Gastrocnemius medialis (tissue), 4 donors: ENCODE results near the gene SMARCA4.
A peak's percentile ranks its signal among the peaks of the same experiment; 100 is the strongest.

ENCODE experiments used
- POLR2A ChIP-seq, 2 donors: fragments of 450-650 bp; IDR thresholded peaks; one replicate each; pipeline ENCODE4 v1.6.1; 2017; ENCODE audit warnings: antibody characterized with exemption in 2 of 2, mild to moderate bottlenecking in 2 of 2, moderate library complexity in 2 of 2
- TF ChIP-seq, protein P1 (sequence below), 5 experiments: fragments of 450-650 bp in 3 of 5; fragments of 200-600 bp in 2 of 5; sonication (generic) in 2 of 5; IDR thresholded peaks in 4 of 5; conservative IDR thresholded peaks in 1 of 5; 1 replicate in 4 of 5; 2 replicates in 1 of 5; pipeline ENCODE4 v1.5.1; 2016 to 2019; ENCODE audit warnings: antibody characterized with exemption in 5 of 5, mild to moderate bottlenecking in 3 of 5, moderate library complexity in 3 of 5

DNA sequence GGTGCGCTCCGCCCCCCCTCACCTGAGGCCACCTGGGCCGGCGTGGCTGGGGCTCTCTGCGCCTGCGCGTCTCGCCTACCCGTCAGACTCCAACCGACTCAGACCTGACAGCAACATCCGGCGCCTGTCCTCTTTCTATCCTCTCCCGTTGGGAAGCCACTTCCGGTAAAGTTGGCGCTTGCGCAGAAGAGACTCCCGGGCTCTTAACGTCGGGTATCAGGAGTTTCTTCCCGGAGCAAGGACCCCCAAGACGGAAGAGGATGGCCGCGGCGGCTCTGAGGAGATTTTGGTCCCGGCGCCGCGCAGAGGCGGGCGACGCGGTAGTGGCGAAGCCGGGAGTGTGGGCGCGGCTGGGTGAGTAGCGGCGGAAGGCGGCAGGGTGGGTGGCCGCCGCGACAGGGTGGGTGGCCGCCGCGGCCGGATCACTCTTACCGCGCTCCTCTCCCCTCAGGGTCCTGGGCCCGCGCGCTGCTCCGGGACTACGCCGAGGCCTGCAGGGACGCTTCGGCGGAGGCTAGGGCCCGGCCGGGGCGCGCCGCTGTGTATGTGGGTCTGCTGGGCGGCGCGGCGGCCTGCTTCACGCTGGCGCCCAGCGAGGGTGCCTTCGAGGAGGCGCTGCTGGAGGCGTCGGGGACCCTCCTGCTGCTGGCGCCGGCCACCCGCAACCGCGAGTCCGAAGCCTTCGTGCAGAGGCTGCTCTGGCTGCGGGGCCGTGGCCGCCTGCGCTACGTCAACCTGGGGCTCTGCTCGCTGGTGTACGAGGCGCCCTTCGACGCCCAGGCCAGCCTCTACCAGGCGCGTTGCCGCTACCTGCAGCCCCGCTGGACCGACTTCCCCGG lies 32.0 kb upstream of the SMARCA4 start, which contains the start of the genes TIMM29 and YIPF2:
- TF ChIP-seq, protein P1, sequence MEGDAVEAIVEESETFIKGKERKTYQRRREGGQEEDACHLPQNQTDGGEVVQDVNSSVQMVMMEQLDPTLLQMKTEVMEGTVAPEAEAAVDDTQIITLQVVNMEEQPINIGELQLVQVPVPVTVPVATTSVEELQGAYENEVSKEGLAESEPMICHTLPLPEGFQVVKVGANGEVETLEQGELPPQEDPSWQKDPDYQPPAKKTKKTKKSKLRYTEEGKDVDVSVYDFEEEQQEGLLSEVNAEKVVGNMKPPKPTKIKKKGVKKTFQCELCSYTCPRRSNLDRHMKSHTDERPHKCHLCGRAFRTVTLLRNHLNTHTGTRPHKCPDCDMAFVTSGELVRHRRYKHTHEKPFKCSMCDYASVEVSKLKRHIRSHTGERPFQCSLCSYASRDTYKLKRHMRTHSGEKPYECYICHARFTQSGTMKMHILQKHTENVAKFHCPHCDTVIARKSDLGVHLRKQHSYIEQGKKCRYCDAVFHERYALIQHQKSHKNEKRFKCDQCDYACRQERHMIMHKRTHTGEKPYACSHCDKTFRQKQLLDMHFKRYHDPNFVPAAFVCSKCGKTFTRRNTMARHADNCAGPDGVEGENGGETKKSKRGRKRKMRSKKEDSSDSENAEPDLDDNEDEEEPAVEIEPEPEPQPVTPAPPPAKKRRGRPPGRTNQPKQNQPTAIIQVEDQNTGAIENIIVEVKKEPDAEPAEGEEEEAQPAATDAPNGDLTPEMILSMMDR (IDR thresholded peaks at IDR 0.05 in 4 of 5, conservative IDR thresholded peaks at IDR 0.05 in 1 of 5): no peak
- TF ChIP-seq POLR2A (IDR thresholded peaks at IDR 0.05): peak; percentile 66 to 77
